HepG2 (cell line): ENCODE measurements around the gene ABCC1. TPM values are rescaled to one million over a fixed set of nuclear protein-coding genes. Genes with fewer than 3 reads are reported as not detected.

Experiments
- CBX1 ChIP-seq: IDR thresholded peaks from one replicate; pipeline ENCODE4 v1.6.1; 2016; ENCODE audit warnings: antibody characterized with exemption, low read depth
- CEBPB ChIP-seq: IDR thresholded peaks from 2 replicates; pipeline ENCODE4 v1.6.1; 2011; ENCODE audit warnings: low read depth, low read length, improper control_type of control experiment, borderline replicate concordance
- FOXP1 ChIP-seq, 2 experiments: fragments of 450-650 bp in 1 of 2; IDR thresholded peaks; 2 replicates each; pipeline ENCODE4 v1.6.1; 2017 to 2018; ENCODE audit warnings: antibody characterized with exemption in 1 of 2
- HDAC1 ChIP-seq: sonication (generic); formaldehyde crosslinking; IDR thresholded peaks from 2 replicates; pipeline ENCODE4 v1.5.1; 2020; ENCODE audit warnings: mild to moderate bottlenecking, missing genetic modification reagents
- HIVEP1 ChIP-seq: sonication (generic); formaldehyde crosslinking; IDR thresholded peaks from 2 replicates; pipeline ENCODE4 v1.4.0; 2020; ENCODE audit warnings: mild to moderate bottlenecking, missing genetic modification reagents
- MIXL1 ChIP-seq: IDR thresholded peaks from 2 replicates; pipeline ENCODE4 v1.6.1; 2016
- NCOA2 ChIP-seq: sonication (generic); formaldehyde crosslinking; IDR thresholded peaks from 2 replicates; pipeline ENCODE4 v1.8.0; 2022; ENCODE audit warnings: inconsistent platforms
- NR2F6 ChIP-seq, 2 experiments: IDR thresholded peaks; 2 replicates each; pipeline ENCODE4 v1.6.1; 2016; ENCODE audit warnings: antibody characterized with exemption in 1 of 2, mild to moderate bottlenecking in 1 of 2
- PHF21A ChIP-seq: sonication (generic); formaldehyde crosslinking; IDR thresholded peaks from 2 replicates; pipeline ENCODE4 v1.5.0; 2020; ENCODE audit warnings: mild to moderate bottlenecking, missing genetic modification reagents
- RAD51 ChIP-seq: fragments of 450-650 bp; IDR thresholded peaks from 2 replicates; pipeline ENCODE4 v1.6.1; 2016; ENCODE audit warnings: borderline replicate concordance
- SNAI1 ChIP-seq: sonication (generic); formaldehyde crosslinking; IDR thresholded peaks from 2 replicates; pipeline ENCODE4 v1.5.0; 2020; ENCODE audit warnings: mild to moderate bottlenecking, missing genetic modification reagents, borderline replicate concordance
- SNAPC2 ChIP-seq: sonication (generic); formaldehyde crosslinking; IDR thresholded peaks from 2 replicates; pipeline ENCODE4 v1.8.1; 2022; ENCODE audit warnings: mild to moderate bottlenecking, missing genetic modification reagents
- SP4 ChIP-seq: sonication (generic); formaldehyde crosslinking; IDR thresholded peaks from 2 replicates; pipeline ENCODE4 v1.8.1; 2023; ENCODE audit warnings: mild to moderate bottlenecking, missing genetic modification reagents
- TRIM24 ChIP-seq: sonication (generic); formaldehyde crosslinking; IDR thresholded peaks from 2 replicates; pipeline ENCODE4 v1.8.0; 2022; ENCODE audit warnings: mild to moderate bottlenecking, missing genetic modification reagents
- ZNF282 ChIP-seq: fragments of 450-650 bp; IDR thresholded peaks from 2 replicates; pipeline ENCODE4 v1.6.1; 2018; ENCODE audit not compliant: partially characterized antibody
- ZNF335 ChIP-seq: sonication (generic); formaldehyde crosslinking; IDR thresholded peaks from 2 replicates; pipeline ENCODE4 v1.4.0; 2020; ENCODE audit warnings: missing genetic modification reagents
- ZNF547 ChIP-seq: sonication (generic); formaldehyde crosslinking; IDR thresholded peaks from 2 replicates; pipeline ENCODE4 v1.5.1; 2020; ENCODE audit warnings: mild to moderate bottlenecking, missing genetic modification reagents
- ZNF558 ChIP-seq: sonication (generic); formaldehyde crosslinking; IDR thresholded peaks from 2 replicates; pipeline ENCODE4 v1.9.0; 2022; ENCODE audit warnings: mild to moderate bottlenecking, missing genetic modification reagents, borderline replicate concordance
- ZNF629 ChIP-seq: sonication (generic); formaldehyde crosslinking; conservative IDR thresholded peaks from 2 replicates; pipeline ENCODE4 v1.5.0; 2020; ENCODE audit warnings: missing genetic modification reagents
- ZNF709 ChIP-seq: sonication (generic); formaldehyde crosslinking; IDR thresholded peaks from 2 replicates; pipeline ENCODE4 v1.5.0; 2020; ENCODE audit warnings: mild to moderate bottlenecking, missing genetic modification reagents
- ZNF749 ChIP-seq: sonication (generic); formaldehyde crosslinking; IDR thresholded peaks from 2 replicates; pipeline ENCODE4 v1.8.0; 2022; ENCODE audit warnings: mild to moderate bottlenecking, missing genetic modification reagents, moderate library complexity, borderline replicate concordance
- ZNF839 ChIP-seq: sonication (generic); formaldehyde crosslinking; IDR thresholded peaks from 2 replicates; pipeline ENCODE4 v1.4.0; 2020; ENCODE audit warnings: missing genetic modification reagents, mild to moderate bottlenecking, borderline replicate concordance
- polyA plus RNA-seq, 8 experiments: library from polyadenylated mRNA; depleted of rRNA in 3 of 8; stranded (reverse) in 7 of 8; unstranded in 1 of 8; fragments of >200 nt; fragmentation: Illumina TruSeq in 4 of 8; extraction: Trizol in 4 of 8; gene quantifications; 2 replicates each; pipeline versions ENCODE4 v1.2.1 to v1.2.3, GENCODE V29; 2011 to 2016; ENCODE audit warnings: low read depth in 4 of 8, missing spikeins in 1 of 8, mixed read lengths in 1 of 8; ENCODE audit not compliant: insufficient read depth in 1 of 8
- total RNA-seq, 5 experiments: library from RNA; depleted of rRNA; stranded (reverse); fragments of >200 nt; fragmentation: Illumina TruSeq; extraction: Trizol; gene quantifications; 2 replicates each; pipeline ENCODE4 v1.2.3, GENCODE V29; 2016; ENCODE audit warnings: low read depth in 1 of 5
- TF ChIP-seq, protein P1 (sequence below): IDR thresholded peaks from 2 replicates; pipeline ENCODE4 v1.6.1; 2012; ENCODE audit warnings: inconsistent platforms
- TF ChIP-seq, protein P2 (sequence below): IDR thresholded peaks from 2 replicates; pipeline ENCODE4 v1.6.1; 2016; ENCODE audit warnings: control low read depth
- TF ChIP-seq, protein P3 (sequence below): sonication (generic); formaldehyde crosslinking; IDR thresholded peaks from 2 replicates; pipeline ENCODE4 v1.4.0; 2020; ENCODE audit warnings: mild to moderate bottlenecking, missing genetic modification reagents, borderline replicate concordance
- TF ChIP-seq, protein P4 (sequence below): sonication (generic); formaldehyde crosslinking; IDR thresholded peaks from 2 replicates; pipeline ENCODE4 v1.5.0; 2020; ENCODE audit warnings: missing genetic modification reagents

The ABCC1 gene
- total and polyA plus RNA-seq, 2 of the 13 experiments (the other 11 are each of a cell fraction or from before 2014, with no cell fraction given): 13.0 to 30.6 TPM

DNA sequence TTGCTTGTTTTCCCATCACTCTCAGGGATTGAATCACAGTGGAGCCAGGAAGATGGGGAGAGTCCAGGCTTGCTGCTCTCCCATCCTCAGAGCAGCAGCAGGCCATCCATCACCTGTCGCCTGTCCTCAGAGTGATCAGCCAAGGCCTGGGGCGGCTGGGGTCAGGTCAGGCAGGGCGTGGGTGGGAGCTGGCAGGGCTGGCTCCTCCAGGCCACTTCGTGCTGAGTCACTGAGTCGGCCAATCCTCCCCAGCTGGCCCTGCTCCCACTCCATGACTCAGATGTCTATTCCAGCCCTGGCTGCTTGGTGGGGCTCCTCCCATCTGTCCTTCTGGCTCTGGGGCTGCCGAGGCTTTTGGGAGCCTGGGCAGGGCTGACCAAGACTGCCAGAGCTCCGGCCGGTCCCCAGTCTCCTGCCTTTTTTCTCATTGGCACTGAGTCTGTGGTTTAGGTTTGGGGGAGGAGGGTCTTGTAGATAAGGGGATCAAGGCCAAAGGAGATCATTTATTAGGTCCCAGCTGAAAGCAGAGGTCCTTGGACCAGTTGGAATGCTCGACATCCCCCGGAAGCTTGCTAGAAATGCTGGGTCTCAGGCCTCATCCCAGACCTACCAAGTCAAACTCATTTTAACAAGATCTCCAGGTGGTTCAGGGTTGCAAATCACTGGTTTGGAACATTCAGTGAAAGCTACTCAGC, 72.7 kb downstream of the ABCC1 start (continued):
- TF ChIP-seq ZNF709 (no peak), SNAPC2 (CRISPR knock-in tag) (no peak), SP4 (no peak), ZNF282 (peak; percentile 100), ZNF839 (no peak), ZNF558 (no peak), FOXP1 (IDR thresholded peaks at IDR 0.05) (no peak), FOXP1 (CRISPR knock-in tag; IDR thresholded peaks at IDR 0.05) (no peak), SNAI1 (CRISPR knock-in tag) (no peak), CEBPB (no peak), ZNF547 (CRISPR knock-in tag) (no peak), ZNF629 (no peak), PHF21A (CRISPR knock-in tag) (peak; percentile 51; the same call in 1 of the 2 replicates), RAD51 (no peak), NR2F6 (IDR thresholded peaks at IDR 0.05) (peak; percentile 64; the same call in 1 of the 2 replicates), NR2F6 (CRISPR knock-in tag; IDR thresholded peaks at IDR 0.05) (peak; percentile 92), ZNF749 (no peak), TRIM24 (no peak), NCOA2 (CRISPR knock-in tag) (0 out of 2 replicates have a peak, but pooled peaks have one; percentile 37), CBX1 (no peak), HIVEP1 (peak; percentile 45; the same call in 1 of the 2 replicates), MIXL1 (CRISPR knock-in tag) (no peak), HDAC1 (CRISPR knock-in tag) (no peak), ZNF335 (CRISPR knock-in tag) (peak; percentile 75; the same call in 1 of the 2 replicates)
- TF ChIP-seq, protein P1, sequence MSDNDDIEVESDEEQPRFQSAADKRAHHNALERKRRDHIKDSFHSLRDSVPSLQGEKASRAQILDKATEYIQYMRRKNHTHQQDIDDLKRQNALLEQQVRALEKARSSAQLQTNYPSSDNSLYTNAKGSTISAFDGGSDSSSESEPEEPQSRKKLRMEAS: peak; percentile 13; the same call in 1 of the 2 replicates
- TF ChIP-seq, protein P2, sequence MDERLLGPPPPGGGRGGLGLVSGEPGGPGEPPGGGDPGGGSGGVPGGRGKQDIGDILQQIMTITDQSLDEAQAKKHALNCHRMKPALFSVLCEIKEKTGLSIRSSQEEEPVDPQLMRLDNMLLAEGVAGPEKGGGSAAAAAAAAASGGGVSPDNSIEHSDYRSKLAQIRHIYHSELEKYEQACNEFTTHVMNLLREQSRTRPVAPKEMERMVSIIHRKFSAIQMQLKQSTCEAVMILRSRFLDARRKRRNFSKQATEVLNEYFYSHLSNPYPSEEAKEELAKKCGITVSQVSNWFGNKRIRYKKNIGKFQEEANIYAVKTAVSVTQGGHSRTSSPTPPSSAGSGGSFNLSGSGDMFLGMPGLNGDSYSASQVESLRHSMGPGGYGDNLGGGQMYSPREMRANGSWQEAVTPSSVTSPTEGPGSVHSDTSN (CRISPR knock-in tag): peak; percentile 67
- TF ChIP-seq, protein P3, sequence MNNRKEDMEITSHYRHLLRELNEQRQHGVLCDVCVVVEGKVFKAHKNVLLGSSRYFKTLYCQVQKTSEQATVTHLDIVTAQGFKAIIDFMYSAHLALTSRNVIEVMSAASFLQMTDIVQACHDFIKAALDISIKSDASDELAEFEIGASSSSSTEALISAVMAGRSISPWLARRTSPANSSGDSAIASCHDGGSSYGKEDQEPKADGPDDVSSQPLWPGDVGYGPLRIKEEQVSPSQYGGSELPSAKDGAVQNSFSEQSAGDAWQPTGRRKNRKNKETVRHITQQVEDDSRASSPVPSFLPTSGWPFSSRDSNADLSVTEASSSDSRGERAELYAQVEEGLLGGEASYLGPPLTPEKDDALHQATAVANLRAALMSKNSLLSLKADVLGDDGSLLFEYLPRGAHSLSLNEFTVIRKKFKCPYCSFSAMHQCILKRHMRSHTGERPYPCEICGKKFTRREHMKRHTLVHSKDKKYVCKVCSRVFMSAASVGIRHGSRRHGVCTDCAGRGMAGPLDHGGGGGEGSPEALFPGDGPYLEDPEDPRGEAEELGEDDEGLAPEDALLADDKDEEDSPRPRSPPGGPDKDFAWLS (CRISPR knock-in tag): no peak
- TF ChIP-seq, protein P4, sequence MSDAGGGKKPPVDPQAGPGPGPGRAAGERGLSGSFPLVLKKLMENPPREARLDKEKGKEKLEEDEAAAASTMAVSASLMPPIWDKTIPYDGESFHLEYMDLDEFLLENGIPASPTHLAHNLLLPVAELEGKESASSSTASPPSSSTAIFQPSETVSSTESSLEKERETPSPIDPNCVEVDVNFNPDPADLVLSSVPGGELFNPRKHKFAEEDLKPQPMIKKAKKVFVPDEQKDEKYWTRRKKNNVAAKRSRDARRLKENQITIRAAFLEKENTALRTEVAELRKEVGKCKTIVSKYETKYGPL (CRISPR knock-in tag): no peak
